ENCODE data around the gene TOX3. TPM values are rescaled to one million over a fixed set of nuclear protein-coding genes. Genes with fewer than 3 reads are reported as not detected.

The TOX3 gene
- total and polyA plus RNA-seq, 2 of the 13 experiments (the other 11 are each of a cell fraction or from before 2014, with no cell fraction given): 14.5 to 98.6 TPM

DNA sequence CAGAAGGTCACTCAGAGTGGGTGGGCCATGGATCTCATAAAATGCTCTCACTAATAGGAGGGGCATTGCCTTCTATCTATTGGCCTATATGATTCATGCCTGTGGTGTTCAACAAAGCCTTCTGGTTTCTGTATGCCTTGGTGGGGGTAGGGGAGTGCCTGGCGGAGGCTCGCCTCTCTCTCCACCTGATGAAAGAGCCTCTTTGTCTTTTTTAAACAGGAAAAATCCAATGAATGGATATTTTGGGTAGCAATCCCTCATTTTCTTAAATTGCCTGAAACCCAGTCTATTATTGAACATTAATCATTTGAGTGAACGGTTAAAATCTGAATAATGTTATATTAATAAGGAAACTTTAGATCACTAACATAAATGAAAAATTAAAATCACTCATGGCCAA, 90.6 kb downstream of the TOX3 start (continued):
- no peak for TF ChIP-seq ZFP37 (CRISPR knock-in tag; IDR thresholded peaks at IDR 0.05; ENCODE audit: borderline replicate concordance)
- no peak for TF ChIP-seq SRY (CRISPR knock-in tag; IDR thresholded peaks at IDR 0.05)
- TF ChIP-seq BHLHE40 (IDR thresholded peaks at IDR 0.05; ENCODE audit: low read length): no peak
- no peak for TF ChIP-seq ZBTB42 (CRISPR knock-in tag; IDR thresholded peaks at IDR 0.05)
- peak; percentile 59; the same call in 1 of the 2 replicates for TF ChIP-seq FOXA3 (CRISPR knock-in tag; IDR thresholded peaks at IDR 0.05)
- peak; percentile 51; the same call in 1 of the 2 replicates for TF ChIP-seq SMAD3 (CRISPR knock-in tag; IDR thresholded peaks at IDR 0.05)
- TF ChIP-seq TEAD3 (CRISPR knock-in tag; optimal IDR thresholded peaks at IDR 0.05; ENCODE audit: borderline replicate concordance): peak; percentile 45
- TF ChIP-seq SOX5 (CRISPR knock-in tag; IDR thresholded peaks at IDR 0.05; ENCODE audit: borderline replicate concordance): peak; percentile 83; the same call in 1 of the 2 replicates
- TF ChIP-seq ZNF333 (CRISPR knock-in tag; IDR thresholded peaks at IDR 0.05; ENCODE audit: borderline replicate concordance): no peak
- no peak for TF ChIP-seq ARNT (IDR thresholded peaks at IDR 0.05)
- TF ChIP-seq HES4 (CRISPR knock-in tag; IDR thresholded peaks at IDR 0.05; ENCODE audit: borderline replicate concordance): no peak
- TF ChIP-seq ZNF343 (CRISPR knock-in tag; IDR thresholded peaks at IDR 0.05): no peak
- TF ChIP-seq TCF7 (IDR thresholded peaks at IDR 0.05; ENCODE audit: low read depth): peak; percentile 54; the same call in 1 of the 2 replicates
- TF ChIP-seq, protein P1, sequence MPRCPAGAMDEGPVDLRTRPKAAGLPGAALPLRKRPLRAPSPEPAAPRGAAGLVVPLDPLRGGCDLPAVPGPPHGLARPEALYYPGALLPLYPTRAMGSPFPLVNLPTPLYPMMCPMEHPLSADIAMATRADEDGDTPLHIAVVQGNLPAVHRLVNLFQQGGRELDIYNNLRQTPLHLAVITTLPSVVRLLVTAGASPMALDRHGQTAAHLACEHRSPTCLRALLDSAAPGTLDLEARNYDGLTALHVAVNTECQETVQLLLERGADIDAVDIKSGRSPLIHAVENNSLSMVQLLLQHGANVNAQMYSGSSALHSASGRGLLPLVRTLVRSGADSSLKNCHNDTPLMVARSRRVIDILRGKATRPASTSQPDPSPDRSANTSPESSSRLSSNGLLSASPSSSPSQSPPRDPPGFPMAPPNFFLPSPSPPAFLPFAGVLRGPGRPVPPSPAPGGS (CRISPR knock-in tag; IDR thresholded peaks at IDR 0.05): no peak
- no peak; the same call in 1 of the 2 replicates for TF ChIP-seq NFYC (CRISPR knock-in tag; IDR thresholded peaks at IDR 0.05)
- TF ChIP-seq ZNF30 (CRISPR knock-in tag; IDR thresholded peaks at IDR 0.05): no peak
- no peak for TF ChIP-seq E2F2 (CRISPR knock-in tag; IDR thresholded peaks at IDR 0.05; ENCODE audit: borderline replicate concordance)
- no peak for TF ChIP-seq ZBTB38 (CRISPR knock-in tag; IDR thresholded peaks at IDR 0.05)
- TF ChIP-seq NFKB2 (CRISPR knock-in tag; IDR thresholded peaks at IDR 0.05; ENCODE audit: borderline replicate concordance): no peak
- 0 out of 2 replicates have a peak, but pooled peaks have one; percentile 51 for TF ChIP-seq IKZF5 (CRISPR knock-in tag; IDR thresholded peaks at IDR 0.05)
- TF ChIP-seq CEBPG (CRISPR knock-in tag; IDR thresholded peaks at IDR 0.05): peak; percentile 19; the same call in 1 of the 2 replicates
- TF ChIP-seq ZNF75D (CRISPR knock-in tag; IDR thresholded peaks at IDR 0.05; ENCODE audit: borderline replicate concordance): no peak
- no peak for TF ChIP-seq CC2D1A (CRISPR knock-in tag; IDR thresholded peaks at IDR 0.05)
- no peak for TF ChIP-seq TCF7L2 (IDR thresholded peaks at IDR 0.05; ENCODE audit: low read depth, low read length)
- TF ChIP-seq ZNF24 (IDR thresholded peaks at IDR 0.05): 0 out of 2 replicates have a peak, but pooled peaks have one; percentile 16
- TF ChIP-seq CREM (IDR thresholded peaks at IDR 0.05): peak; percentile 55
- no peak for TF ChIP-seq CREM (CRISPR knock-in tag; IDR thresholded peaks at IDR 0.05)
- peak; percentile 40; the same call in 1 of the 2 replicates for TF ChIP-seq PAXIP1 (CRISPR knock-in tag; conservative IDR thresholded peaks at IDR 0.05)
